Activated CD8-positive, alpha-beta T cell treated with anti-CD3 and anti-CD28 coated beads, Interleukin-2, amount 10 ng/mL, durations not matched to agents 7 days and 5 days (primary cell): Measurements from ENCODE around the gene RHOC. TPM values are rescaled to one million over a fixed set of nuclear protein-coding genes. Genes with fewer than 3 reads are reported as not detected.

Experiments used
- ATAC-seq: fragments of 150-1000 bp; cut with Tn5 transposase; one replicate; pipeline ENCODE4 v1.10.0; 2021; ENCODE audit warnings: moderate library complexity
- CTCF ChIA-PET: fragments of 350-600 bp; sonication (Branson Sonifier 250); formaldehyde crosslinking; loops from one replicate; lab custom pipeline; 2021; ENCODE audit warnings: antibody characterized with exemption; lab: Charles Lee
- POLR2A ChIA-PET: fragments of 350-600 bp; sonication (Branson Sonifier 250); formaldehyde crosslinking; loops from one replicate; lab custom pipeline; 2021; ENCODE audit warnings: antibody characterized with exemption; lab: Charles Lee
- DNase-seq: peaks from one replicate; pipeline ENCODE4 v3.0.0-alpha.2; 2020
- H3K27ac Mint-ChIP-seq: one replicate; pipeline ENCODE4 v1.8.0; 2021; ENCODE audit warnings: mild to moderate bottlenecking, mixed read lengths
- H3K27me3 Mint-ChIP-seq: one replicate; pipeline ENCODE4 v1.8.0; 2021; ENCODE audit warnings: low read depth, mixed read lengths
- H3K36me3 Mint-ChIP-seq: one replicate; pipeline ENCODE4 v1.8.0; 2021; ENCODE audit warnings: low read depth, mixed read lengths
- H3K4me1 Mint-ChIP-seq: one replicate; pipeline ENCODE4 v1.8.0; 2021; ENCODE audit warnings: low read depth, mixed read lengths
- H3K4me3 Mint-ChIP-seq: one replicate; pipeline ENCODE4 v1.8.0; 2021; ENCODE audit warnings: mild to moderate bottlenecking, mixed read lengths
- H3K9me3 Mint-ChIP-seq: one replicate; pipeline ENCODE4 v1.8.0; 2022; ENCODE audit warnings: mixed read lengths; ENCODE audit not compliant: insufficient read depth
- total RNA-seq, 2 experiments: library from RNA; stranded (reverse); gene quantifications; one replicate each; pipeline ENCODE4 v1.2.3, GENCODE V29; 2021

The RHOC gene
- total RNA-seq, 2 experiments from 2014 or later = 85.6 to 93.8 TPM

DNA sequence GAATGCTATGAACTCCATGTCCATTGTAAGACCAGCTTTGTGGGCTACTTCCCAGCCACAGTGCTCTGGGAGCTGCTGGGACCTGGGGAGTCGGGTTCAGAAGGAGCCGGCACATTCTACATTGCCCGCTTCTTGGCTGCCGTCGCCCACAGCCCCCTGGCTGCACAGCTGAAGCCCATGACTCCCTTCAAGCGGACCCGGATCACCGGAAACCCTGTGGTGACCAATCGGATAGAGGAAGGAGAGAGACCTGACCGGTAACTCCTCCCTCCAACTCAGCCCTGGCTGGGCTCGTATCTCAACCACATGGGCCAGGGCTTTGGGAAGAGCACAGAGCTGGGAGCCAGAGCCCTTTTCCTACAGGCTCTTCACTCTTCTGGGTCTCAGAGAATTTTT is 17.1 kb downstream of the RHOC start:
- H3K4me3 Mint-ChIP-seq = no peak overlapping the region

GRCh38 chr1:112689196-112689841 is 17.6 kb downstream of the RHOC start:
- H3K36me3 Mint-ChIP-seq = peaks cover 26% of the 10 kb centered on the region
- ChIA-PET CTCF (no interaction called here), POLR2A (no interaction called here)
- no peaks in the 10 kb centered on the region for H3K27me3 Mint-ChIP-seq
- ATAC-seq (no peak), DNase-seq (no peak)
- H3K4me3 Mint-ChIP-seq = no peak overlapping the region
- no peaks in the 10 kb centered on the region for H3K9me3 Mint-ChIP-seq
- no peak overlapping the region for H3K27ac Mint-ChIP-seq
- H3K4me1 Mint-ChIP-seq = peaks cover 8% of the 10 kb centered on the region

More for the DNA sequence above, 17.1 kb downstream of the RHOC start:
- DNase-seq (no peak), ATAC-seq (no peak)
- no peaks in the 10 kb centered on the region for H3K9me3 Mint-ChIP-seq
- no peak overlapping the region for H3K27ac Mint-ChIP-seq
- POLR2A ChIA-PET = interaction anchor here (1.1 kb wide), 1 partner anchor 13 kb away, joined by 3 read pairs; no protein-coding TSS in a partner anchor
- H3K36me3 Mint-ChIP-seq = peaks cover 28% of the 10 kb centered on the region
- CTCF ChIA-PET = interaction anchor here (1.1 kb wide), 1 partner anchor 114 kb away, joined by 3 read pairs; no protein-coding TSS in a partner anchor
- peaks cover 8% of the 10 kb centered on the region for H3K4me1 Mint-ChIP-seq
- no peaks in the 10 kb centered on the region for H3K27me3 Mint-ChIP-seq

DNA sequence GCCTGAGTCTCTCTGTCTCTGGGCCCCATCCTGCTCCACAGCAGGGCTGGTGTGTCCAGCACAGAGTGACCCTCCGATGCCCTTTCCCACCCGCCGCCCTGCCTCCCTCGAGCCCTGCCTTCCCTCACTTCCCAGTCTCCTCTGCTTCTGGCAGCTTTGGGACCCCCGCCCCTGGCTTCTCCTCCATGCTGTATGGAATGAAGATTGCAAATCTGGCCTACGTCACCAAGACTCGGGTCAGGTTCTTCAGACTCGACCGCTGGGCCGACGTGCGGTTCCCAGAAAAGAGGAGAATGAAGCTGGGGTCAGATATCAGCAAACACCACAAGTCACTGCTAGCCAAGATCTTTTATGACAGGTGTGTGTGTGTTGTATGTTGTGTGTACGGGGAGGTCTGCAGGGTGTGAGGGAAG is 18.1 kb downstream of the RHOC start:
- POLR2A ChIA-PET = no interaction called here

DNA sequence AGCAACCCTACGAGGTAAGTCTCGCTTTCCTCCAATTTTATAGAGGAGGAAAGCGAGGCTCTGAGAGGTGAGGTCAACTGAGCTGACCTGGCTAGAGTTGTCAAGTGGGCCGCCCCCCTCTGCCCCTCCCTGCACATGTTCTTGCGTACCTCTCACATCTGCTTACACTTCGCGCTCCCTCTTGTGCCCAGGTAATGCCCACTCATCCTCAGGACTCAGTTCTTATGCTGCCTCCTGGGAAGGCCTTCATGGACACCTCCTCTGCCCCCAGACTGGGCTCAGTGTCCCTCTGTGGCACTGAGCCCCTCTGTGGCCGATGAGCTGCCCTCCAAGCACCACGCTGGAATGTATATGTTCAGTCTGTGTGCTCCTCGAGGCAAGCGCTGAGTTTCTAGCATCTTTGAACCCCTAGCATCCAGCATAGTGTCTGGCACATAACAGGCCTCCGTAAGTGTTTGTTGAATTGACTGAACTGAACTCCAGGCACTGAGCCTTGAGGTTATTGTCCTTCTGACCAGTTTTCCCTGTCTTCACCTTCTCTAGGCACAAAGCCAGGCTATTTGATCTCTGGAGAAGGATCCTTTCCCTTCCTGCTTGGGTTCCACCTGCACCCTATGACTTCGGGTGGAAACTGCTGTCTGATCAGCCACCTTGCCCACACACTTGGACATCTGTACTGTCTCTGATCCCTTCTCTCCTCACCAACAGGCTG is 19.0 kb downstream of the RHOC start:
- Mint-ChIP-seq H3K9me3 (no peaks in the 10 kb centered on the region), H3K27me3 (no peaks in the 10 kb centered on the region), H3K4me1 (peaks cover 8% of the 10 kb centered on the region), H3K4me3 (no peak overlapping the region), H3K27ac (peak overlapping the region; percentile 7), H3K36me3 (peaks cover 23% of the 10 kb centered on the region)
- DNase-seq (no peak), ATAC-seq (no peak)
- POLR2A ChIA-PET = no interaction called here
- CTCF ChIA-PET = no interaction called here

More for the DNA sequence above, 18.1 kb downstream of the RHOC start:
- no peak for DNase-seq
- CTCF ChIA-PET = no interaction called here
- no peaks in the 10 kb centered on the region for H3K27me3 Mint-ChIP-seq
- peaks cover 8% of the 10 kb centered on the region for H3K4me1 Mint-ChIP-seq
- no peak overlapping the region for H3K27ac Mint-ChIP-seq
- H3K36me3 Mint-ChIP-seq = peaks cover 26% of the 10 kb centered on the region
- no peaks in the 10 kb centered on the region for H3K9me3 Mint-ChIP-seq
- no peak overlapping the region for H3K4me3 Mint-ChIP-seq
- ATAC-seq = no peak

- DNase-seq (no peak), ATAC-seq (no peak)
- no peak overlapping the region for H3K4me3 Mint-ChIP-seq
- H3K4me1 Mint-ChIP-seq = peaks cover 8% of the 10 kb centered on the region
- no peak overlapping the region for H3K27ac Mint-ChIP-seq
- peaks cover 20% of the 10 kb centered on the region for H3K36me3 Mint-ChIP-seq
- ChIA-PET POLR2A (no interaction called here), CTCF (interaction anchor here (0.9 kb wide), 1 partner anchor 29 kb away, joined by 3 read pairs; no protein-coding TSS in a partner anchor)
- no peaks in the 10 kb centered on the region for H3K27me3 Mint-ChIP-seq
- H3K9me3 Mint-ChIP-seq = no peaks in the 10 kb centered on the region
Observed at GRCh38 chr1:112687361-112687760, 19.6 kb downstream of the RHOC start.

DNA sequence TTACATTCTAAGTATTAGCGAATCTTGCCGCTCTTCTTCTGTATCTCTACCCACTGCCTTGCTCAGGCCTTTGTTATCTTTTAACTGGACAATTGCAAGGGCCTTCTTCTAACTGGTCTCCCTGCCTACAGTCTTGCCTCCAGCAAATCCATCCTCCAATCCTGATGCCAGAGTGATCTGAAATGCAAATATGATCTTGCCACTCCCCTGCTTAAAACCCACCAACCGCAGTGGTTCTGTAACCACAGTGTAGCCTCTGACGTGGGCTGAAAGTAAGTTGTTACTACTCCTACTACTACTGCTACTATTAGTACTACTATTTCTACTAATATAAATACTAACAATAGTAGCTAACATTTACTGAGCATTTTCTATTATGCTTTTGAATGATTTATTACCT is 20.1 kb downstream of the RHOC start:
- ChIA-PET POLR2A (interaction anchor here (0.5 kb wide), 1 partner anchor 13 kb away, joined by 3 read pairs; no protein-coding TSS in a partner anchor), CTCF (interaction anchor here (0.7 to 0.9 kb wide), 2 partner anchors 29 to 185 kb away, joined by 3 read pairs; no protein-coding TSS in a partner anchor)
- Mint-ChIP-seq H3K27me3 (no peaks in the 10 kb centered on the region), H3K9me3 (no peaks in the 10 kb centered on the region), H3K4me1 (peaks cover 8% of the 10 kb centered on the region), H3K4me3 (no peak overlapping the region), H3K36me3 (peaks cover 17% of the 10 kb centered on the region), H3K27ac (no peak overlapping the region)
- no peak for ATAC-seq
- no peak for DNase-seq

- no peak overlapping the region for H3K27ac Mint-ChIP-seq
- H3K4me3 Mint-ChIP-seq = no peak overlapping the region
- no peaks in the 10 kb centered on the region for H3K27me3 Mint-ChIP-seq
- H3K36me3 Mint-ChIP-seq = peaks cover 15% of the 10 kb centered on the region
- CTCF ChIA-PET = interaction anchor here (0.7 to 0.9 kb wide), 2 partner anchors 29 to 185 kb away, joined by 3 read pairs; no protein-coding TSS in a partner anchor
- DNase-seq (no peak), ATAC-seq (no peak)
- H3K4me1 Mint-ChIP-seq = peaks cover 8% of the 10 kb centered on the region
- POLR2A ChIA-PET = interaction anchor here (0.5 kb wide), 1 partner anchor 13 kb away, joined by 3 read pairs; no protein-coding TSS in a partner anchor
- H3K9me3 Mint-ChIP-seq = no peaks in the 10 kb centered on the region
Observed at GRCh38 chr1:112686417-112686816, 20.5 kb downstream of the RHOC start.

DNA sequence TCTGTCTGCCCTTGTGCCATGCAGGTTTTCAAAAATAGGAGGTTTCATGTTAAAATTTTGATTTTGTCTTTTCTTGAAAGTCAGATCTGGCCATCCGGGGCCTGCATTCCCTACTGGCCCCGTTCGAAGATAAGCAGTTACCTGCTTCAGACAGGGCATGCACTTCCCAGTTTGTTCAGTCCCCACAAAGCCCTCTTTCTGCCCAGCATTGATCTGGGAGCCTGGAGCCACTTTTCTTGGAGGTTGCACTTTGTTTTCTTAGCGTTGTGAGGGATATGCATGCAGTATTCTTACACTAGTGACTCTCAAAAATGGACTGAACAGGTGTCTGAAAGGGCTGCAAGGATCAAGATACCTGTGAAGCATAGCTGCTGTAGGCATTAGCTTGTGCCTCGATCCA is 21.0 kb downstream of the RHOC start:
- H3K9me3 Mint-ChIP-seq = no peaks in the 10 kb centered on the region
- H3K4me1 Mint-ChIP-seq = peaks cover 8% of the 10 kb centered on the region
- H3K27ac Mint-ChIP-seq = no peak overlapping the region
- peaks cover 16% of the 10 kb centered on the region for H3K36me3 Mint-ChIP-seq
- ChIA-PET POLR2A (no interaction called here), CTCF (no interaction called here)
- H3K4me3 Mint-ChIP-seq = no peak overlapping the region
- no peak for DNase-seq
- ATAC-seq = no peak
- no peaks in the 10 kb centered on the region for H3K27me3 Mint-ChIP-seq

- Mint-ChIP-seq H3K27ac (no peak overlapping the region), H3K36me3 (peaks cover 34% of the 10 kb centered on the region), H3K27me3 (no peaks in the 10 kb centered on the region), H3K4me1 (peaks cover 30% of the 10 kb centered on the region), H3K4me3 (no peak overlapping the region), H3K9me3 (no peaks in the 10 kb centered on the region)
- ChIA-PET POLR2A (no interaction called here), CTCF (no interaction called here)
- no peak for ATAC-seq
- DNase-seq = no peak
Observed at GRCh38 chr1:112678605-112679004, 28.3 kb downstream of the RHOC start.

DNA sequence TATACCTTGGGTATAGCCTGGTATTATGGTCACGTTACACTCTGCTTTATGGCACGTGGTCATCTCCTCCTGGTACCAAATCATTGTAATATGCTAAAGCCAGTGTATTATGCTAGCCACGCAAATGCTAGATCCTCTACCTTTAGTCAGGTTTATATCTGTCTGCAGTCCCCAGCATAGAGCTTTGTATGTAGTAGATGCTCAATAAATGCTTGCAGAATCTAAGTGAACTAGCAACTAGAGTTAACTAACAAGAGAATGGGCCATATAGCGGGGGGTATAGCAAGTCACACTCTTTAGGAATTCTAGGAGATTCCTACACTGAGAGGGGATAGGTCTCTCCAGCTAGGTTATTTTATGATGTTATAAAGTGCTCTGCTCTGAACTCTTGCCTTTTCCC is 29.4 kb downstream of the RHOC start:
- Mint-ChIP-seq H3K9me3 (no peaks in the 10 kb centered on the region), H3K36me3 (peaks cover 43% of the 10 kb centered on the region), H3K4me3 (no peak overlapping the region), H3K4me1 (peaks cover 41% of the 10 kb centered on the region), H3K27ac (no peak overlapping the region), H3K27me3 (no peaks in the 10 kb centered on the region)
- CTCF ChIA-PET = no interaction called here
- no peak for ATAC-seq
- POLR2A ChIA-PET = no interaction called here
- no peak for DNase-seq

DNA sequence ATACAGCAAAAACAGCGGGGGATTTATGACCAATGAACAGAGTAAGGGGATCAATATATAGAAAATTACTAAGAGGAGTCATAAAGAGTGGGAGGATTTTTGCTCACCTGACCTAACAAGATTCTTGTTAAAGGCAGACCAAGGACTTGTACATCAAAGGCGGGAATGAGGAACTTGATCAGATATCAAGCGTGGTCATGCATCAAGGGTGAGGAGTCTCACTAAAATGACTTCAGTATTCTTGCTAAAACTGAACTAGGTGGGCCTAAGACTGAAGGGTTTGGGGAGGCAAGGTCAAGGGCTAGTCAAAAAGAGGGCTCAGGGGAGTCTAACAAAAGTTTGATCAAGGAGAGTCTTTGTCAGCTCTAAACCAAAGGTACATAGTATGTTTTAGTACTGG is 30.4 kb downstream of the RHOC start:
- ATAC-seq (no peak), DNase-seq (no peak)
- H3K27me3 Mint-ChIP-seq = no peaks in the 10 kb centered on the region
- ChIA-PET POLR2A (interaction anchor here (3.2 kb wide), 1 partner anchor 28 kb away, joined by 21 read pairs; no protein-coding TSS in a partner anchor), CTCF (interaction anchor here (3.5 to 4.3 kb wide), 2 partner anchors 32 to 39 kb away, joined by 17 to 19 read pairs; partner anchors contain the start of gene PPM1J)
- H3K4me3 Mint-ChIP-seq = no peak overlapping the region
- H3K27ac Mint-ChIP-seq = no peak overlapping the region
- peaks cover 44% of the 10 kb centered on the region for H3K4me1 Mint-ChIP-seq
- peaks cover 52% of the 10 kb centered on the region for H3K36me3 Mint-ChIP-seq
- no peaks in the 10 kb centered on the region for H3K9me3 Mint-ChIP-seq
